ENCODE measurements around the gene EPC1.
"Not testable (repeated sequence)": the region's sequence is repeated elsewhere in the genome, so short reads cannot be mapped to it uniquely, and the experiment has no call there.

Gene EPC1, protein sequence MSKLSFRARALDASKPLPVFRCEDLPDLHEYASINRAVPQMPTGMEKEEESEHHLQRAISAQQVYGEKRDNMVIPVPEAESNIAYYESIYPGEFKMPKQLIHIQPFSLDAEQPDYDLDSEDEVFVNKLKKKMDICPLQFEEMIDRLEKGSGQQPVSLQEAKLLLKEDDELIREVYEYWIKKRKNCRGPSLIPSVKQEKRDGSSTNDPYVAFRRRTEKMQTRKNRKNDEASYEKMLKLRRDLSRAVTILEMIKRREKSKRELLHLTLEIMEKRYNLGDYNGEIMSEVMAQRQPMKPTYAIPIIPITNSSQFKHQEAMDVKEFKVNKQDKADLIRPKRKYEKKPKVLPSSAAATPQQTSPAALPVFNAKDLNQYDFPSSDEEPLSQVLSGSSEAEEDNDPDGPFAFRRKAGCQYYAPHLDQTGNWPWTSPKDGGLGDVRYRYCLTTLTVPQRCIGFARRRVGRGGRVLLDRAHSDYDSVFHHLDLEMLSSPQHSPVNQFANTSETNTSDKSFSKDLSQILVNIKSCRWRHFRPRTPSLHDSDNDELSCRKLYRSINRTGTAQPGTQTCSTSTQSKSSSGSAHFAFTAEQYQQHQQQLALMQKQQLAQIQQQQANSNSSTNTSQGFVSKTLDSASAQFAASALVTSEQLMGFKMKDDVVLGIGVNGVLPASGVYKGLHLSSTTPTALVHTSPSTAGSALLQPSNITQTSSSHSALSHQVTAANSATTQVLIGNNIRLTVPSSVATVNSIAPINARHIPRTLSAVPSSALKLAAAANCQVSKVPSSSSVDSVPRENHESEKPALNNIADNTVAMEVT

DNA sequence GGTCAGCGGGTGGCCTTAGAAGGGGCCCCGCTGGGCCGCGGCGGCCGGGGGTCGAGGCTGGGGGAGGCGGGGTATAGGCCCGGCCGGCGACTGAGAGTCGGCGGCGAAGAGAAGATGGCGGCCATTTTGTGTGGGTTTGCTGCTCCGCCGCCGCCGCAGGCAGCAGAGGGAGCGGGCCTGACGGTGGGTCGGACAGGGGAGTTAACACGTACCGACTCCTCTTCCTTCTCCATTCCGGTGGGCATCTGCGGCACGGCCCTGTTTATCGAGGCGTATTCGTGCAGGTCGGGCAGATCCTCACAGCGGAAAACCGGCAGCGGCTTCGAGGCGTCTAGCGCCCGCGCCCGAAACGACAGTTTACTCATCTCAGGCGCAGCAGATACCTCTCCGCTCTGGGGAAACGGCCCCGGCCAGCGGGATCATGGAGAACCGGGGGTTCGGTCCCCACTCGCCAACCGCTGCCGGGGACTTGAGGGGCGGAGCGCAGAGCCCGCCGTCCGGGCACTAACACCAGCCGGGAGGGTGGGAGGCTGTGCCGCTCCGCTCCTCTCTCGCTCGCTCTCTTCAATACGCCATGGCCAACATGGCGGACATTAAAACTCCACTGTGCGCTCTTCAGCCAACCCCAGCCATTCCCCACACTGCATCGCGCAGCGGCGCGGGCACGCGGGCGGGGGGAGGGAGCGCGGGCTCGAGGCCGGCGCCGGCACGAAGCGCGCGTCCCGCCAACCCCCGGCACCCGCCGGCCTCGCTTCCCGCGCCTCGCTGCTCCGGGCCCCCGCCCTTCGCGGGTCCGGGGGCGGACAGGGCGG is at the start of gene EPC1:
Gene EPC1 (minus strand): TSS at position 608 of the 812 bp plus-strand sequence. CDS start 243 bp downstream, at position 365.
- Histone ChIP-seq H3K9me3 (ENCODE audit: control insufficient read depth, low read depth, low read length) (no peaks in the 10 kb centered on the region), H3K27ac (ENCODE audit: low read length) (peak within 1 kb of the TSS; percentile 100), H3K4me1 (ENCODE audit: control insufficient read depth, low read depth, low read length) (peaks cover 23% of the 10 kb centered on the region), H3K4me3 (ENCODE audit: low read length) (peak within 1 kb of the TSS; percentile 95), H3K9ac (ENCODE audit: low read length) (peak within 1 kb of the TSS; percentile 100), H3K36me3 (ENCODE audit: control insufficient read depth, low read depth, low read length) (peaks cover 9% of the 10 kb centered on the region), H3K27me3 (ENCODE audit: control insufficient read depth, insufficient read depth, low read length) (no peaks in the 10 kb centered on the region)

DNA sequence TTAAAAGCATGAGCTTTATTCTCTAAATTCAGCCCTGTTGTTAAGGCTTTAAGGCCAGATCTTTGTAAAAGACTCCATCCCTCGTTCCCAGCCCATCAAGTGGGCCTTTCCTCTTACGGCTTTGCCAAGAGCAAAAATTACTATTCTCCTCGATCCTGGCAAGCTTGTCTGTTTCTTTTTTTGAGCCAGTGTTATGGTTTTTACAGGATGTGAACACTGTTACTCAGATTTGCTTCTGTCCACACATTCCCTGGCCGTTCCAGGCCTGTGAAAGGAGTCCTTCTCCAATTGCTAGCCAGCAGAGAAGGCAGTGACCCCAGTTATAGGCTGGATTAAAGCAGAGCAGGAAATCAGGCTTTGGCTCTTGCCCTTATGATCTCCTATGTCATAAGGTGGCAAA is 47.0 kb upstream of the EPC1 start:
- no peaks in the 10 kb centered on the region for H3K4me1 ChIP-seq (ENCODE audit: control insufficient read depth, low read depth, low read length)
- no peaks in the 10 kb centered on the region for H3K9me3 ChIP-seq (ENCODE audit: control insufficient read depth, low read depth, low read length)

DNA sequence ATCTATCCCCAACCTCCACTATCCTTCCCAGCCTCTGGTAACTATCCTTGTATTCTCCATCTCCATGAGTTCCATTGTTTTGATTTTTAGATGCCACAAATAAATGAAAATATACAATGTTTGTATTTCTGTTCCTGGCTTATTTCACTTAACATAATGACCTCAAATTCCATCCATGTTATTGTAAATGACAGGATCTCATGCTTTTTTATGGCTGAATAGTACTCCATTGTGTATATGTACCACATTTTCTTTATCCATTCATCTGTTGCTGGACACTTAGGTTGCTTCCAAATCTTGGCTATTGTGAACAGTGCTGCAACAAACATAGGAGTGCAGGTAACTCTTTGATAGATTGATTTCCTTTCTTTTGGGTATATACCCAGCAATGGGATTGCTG is 45.3 kb upstream of the EPC1 start:
- H3K9ac ChIP-seq (ENCODE audit: low read length); H3K4me3 ChIP-seq (ENCODE audit: low read length); H3K27me3 ChIP-seq (ENCODE audit: control insufficient read depth, insufficient read depth, low read length); H3K36me3 ChIP-seq (ENCODE audit: control insufficient read depth, low read depth, low read length); H3K9me3 ChIP-seq (ENCODE audit: control insufficient read depth, low read depth, low read length); H3K4me1 ChIP-seq (ENCODE audit: control insufficient read depth, low read depth, low read length); H3K27ac ChIP-seq (ENCODE audit: low read length): not testable (repeated sequence)

More for the DNA sequence above, 47.0 kb upstream of the EPC1 start:
- no peak overlapping the region for H3K27ac ChIP-seq (ENCODE audit: low read length)
- no peak overlapping the region for H3K4me3 ChIP-seq (ENCODE audit: low read length)
- H3K9ac ChIP-seq (ENCODE audit: low read length) = no peak overlapping the region
- H3K27me3 ChIP-seq (ENCODE audit: control insufficient read depth, insufficient read depth, low read length) = no peaks in the 10 kb centered on the region
- H3K36me3 ChIP-seq (ENCODE audit: control insufficient read depth, low read depth, low read length) = no peaks in the 10 kb centered on the region

DNA sequence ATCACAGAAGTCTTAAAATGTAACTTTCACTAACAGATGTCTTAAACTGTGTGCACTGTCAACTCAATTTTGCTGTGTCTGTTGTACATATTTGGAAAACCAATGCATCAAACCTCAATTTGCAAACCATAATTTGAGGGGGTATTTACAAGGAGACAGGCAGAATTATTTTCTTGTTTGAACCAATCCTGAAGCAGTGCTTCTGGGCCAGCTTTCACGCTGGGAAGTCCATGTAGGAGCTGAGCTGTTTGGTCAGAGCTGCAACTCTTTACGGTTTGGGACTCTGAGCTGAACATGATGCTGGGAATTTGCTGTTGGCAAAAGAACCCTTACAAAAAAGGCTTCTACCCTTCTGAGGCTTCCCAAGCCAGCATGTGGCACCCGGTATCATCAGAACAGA is 43.2 kb upstream of the EPC1 start:
- Histone ChIP-seq H3K4me3 (ENCODE audit: low read length) (no peak overlapping the region), H3K4me1 (ENCODE audit: control insufficient read depth, low read depth, low read length) (no peaks in the 10 kb centered on the region), H3K27me3 (ENCODE audit: control insufficient read depth, insufficient read depth, low read length) (no peaks in the 10 kb centered on the region), H3K36me3 (ENCODE audit: control insufficient read depth, low read depth, low read length) (no peaks in the 10 kb centered on the region), H3K9me3 (ENCODE audit: control insufficient read depth, low read depth, low read length) (no peaks in the 10 kb centered on the region), H3K27ac (ENCODE audit: low read length) (no peak overlapping the region), H3K9ac (ENCODE audit: low read length) (no peak overlapping the region)

DNA sequence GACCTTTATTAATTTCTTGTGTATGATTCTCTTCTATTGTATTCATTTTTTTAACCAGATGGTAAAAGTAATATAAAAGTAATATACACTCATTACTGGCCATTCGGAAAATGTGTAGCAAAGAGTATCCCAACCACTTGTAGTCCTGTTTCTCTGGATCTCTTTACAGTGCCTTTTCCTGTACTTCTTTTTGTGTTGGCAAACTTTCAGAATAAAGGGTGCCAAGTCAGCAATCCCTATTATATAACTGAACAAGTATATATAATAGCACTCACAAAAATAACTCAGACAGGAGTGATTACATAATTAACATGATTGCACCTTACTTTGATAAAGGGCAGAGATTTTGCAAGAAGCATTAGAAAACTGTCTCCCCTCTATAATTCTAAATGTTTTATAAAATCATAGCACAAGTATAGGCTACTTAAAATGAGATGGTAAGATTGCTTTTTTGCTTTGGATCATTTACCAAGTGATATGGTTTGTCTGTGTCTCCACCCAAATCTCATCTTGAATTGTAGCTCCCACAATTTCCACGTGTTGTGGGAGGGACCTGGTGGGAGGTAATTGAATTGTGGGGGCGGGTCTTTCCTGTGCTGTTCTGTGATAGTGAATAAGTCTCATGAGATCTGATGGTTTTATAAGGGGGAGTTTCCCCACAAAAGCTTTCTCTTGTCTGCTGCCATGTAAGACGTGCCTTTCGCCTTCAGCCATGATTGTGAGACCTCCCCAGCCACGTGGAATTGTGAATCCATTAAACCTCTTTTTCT is 41.5 kb upstream of the EPC1 start:
- Histone ChIP-seq H3K4me1 (ENCODE audit: control insufficient read depth, low read depth, low read length) (no peaks in the 10 kb centered on the region), H3K36me3 (ENCODE audit: control insufficient read depth, low read depth, low read length) (no peaks in the 10 kb centered on the region), H3K4me3 (ENCODE audit: low read length) (no peak overlapping the region), H3K27me3 (ENCODE audit: control insufficient read depth, insufficient read depth, low read length) (no peaks in the 10 kb centered on the region), H3K9me3 (ENCODE audit: control insufficient read depth, low read depth, low read length) (no peaks in the 10 kb centered on the region), H3K9ac (ENCODE audit: low read length) (no peak overlapping the region), H3K27ac (ENCODE audit: low read length) (no peak overlapping the region)

DNA sequence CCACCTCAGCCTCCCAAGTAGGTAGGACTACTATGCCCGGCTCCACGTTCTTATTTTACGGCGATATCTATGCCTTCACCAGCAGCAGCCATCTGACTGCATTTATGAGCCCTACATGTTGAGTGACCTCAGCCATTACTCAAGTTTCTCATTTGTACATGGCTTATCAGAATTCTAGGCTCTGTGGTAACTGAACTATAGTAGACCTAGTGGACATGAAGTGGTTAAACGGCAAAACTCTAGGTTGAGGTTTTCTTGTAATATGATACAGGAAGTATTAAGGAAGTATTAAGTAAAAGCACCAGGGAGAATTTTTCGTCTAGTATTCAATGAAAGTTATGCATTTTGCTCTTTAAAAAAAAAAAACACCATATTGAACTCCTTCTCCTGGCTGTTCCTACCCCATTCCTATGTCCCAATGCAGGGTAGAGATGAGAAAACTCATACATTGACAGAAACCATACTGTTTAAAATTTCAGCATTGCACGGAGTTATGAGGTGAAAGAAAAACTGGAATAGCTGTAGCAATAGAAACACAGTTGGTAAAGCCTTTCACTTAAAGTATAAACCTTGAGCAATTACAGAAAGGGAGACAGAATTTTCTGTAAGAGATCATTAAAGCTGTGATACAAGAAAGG is 39.8 kb upstream of the EPC1 start:
- H3K9ac ChIP-seq (ENCODE audit: low read length) = no peak overlapping the region
- no peaks in the 10 kb centered on the region for H3K4me1 ChIP-seq (ENCODE audit: control insufficient read depth, low read depth, low read length)
- H3K4me3 ChIP-seq (ENCODE audit: low read length) = no peak overlapping the region
- no peaks in the 10 kb centered on the region for H3K27me3 ChIP-seq (ENCODE audit: control insufficient read depth, insufficient read depth, low read length)
- no peaks in the 10 kb centered on the region for H3K9me3 ChIP-seq (ENCODE audit: control insufficient read depth, low read depth, low read length)
- no peak overlapping the region for H3K27ac ChIP-seq (ENCODE audit: low read length)
- no peaks in the 10 kb centered on the region for H3K36me3 ChIP-seq (ENCODE audit: control insufficient read depth, low read depth, low read length)

DNA sequence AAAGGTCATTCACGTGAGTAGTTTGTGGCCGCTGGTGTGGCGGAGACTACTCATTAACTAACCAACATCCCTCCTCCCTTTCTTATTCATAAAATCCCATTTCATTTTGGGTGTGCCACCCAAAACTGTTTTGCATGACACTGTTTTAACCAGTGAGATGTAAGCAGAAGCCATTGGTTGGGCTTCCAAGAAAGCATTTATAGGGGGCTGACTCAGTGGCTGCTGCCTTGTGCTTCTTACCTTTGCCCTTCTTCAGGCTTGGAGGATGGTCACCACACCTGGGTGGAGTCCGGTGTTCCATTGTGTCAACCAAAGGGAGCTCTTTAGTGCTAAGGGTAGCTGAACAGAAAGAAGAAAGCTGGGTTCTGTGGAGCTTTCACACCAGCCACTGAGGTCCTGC is 37.2 kb upstream of the EPC1 start:
- no peaks in the 10 kb centered on the region for H3K36me3 ChIP-seq (ENCODE audit: control insufficient read depth, low read depth, low read length)
- no peak overlapping the region for H3K27ac ChIP-seq (ENCODE audit: low read length)
- H3K4me3 ChIP-seq (ENCODE audit: low read length) = no peak overlapping the region
- no peaks in the 10 kb centered on the region for H3K27me3 ChIP-seq (ENCODE audit: control insufficient read depth, insufficient read depth, low read length)
- H3K4me1 ChIP-seq (ENCODE audit: control insufficient read depth, low read depth, low read length) = peaks cover 9% of the 10 kb centered on the region
- no peaks in the 10 kb centered on the region for H3K9me3 ChIP-seq (ENCODE audit: control insufficient read depth, low read depth, low read length)
- no peak overlapping the region for H3K9ac ChIP-seq (ENCODE audit: low read length)

DNA sequence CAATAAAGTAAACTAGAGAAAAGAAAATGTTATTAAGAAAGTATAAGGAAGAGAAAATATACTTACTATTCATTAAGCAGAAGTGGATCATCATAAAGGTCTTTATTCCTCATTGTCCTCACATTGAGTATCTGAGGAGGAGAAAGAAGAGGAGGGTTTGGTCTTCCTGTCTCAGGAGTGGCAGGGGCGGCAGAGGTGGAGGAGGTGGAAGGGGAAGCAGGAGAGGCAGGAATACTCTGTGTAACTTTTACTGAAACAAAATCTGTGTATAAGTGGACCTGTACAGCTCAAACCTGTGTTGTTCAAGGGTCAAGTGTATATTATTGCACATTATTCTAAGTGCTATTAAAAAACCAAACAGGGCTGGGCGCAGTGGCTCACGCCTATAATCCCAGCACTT is 34.2 kb upstream of the EPC1 start:
- no peak overlapping the region for H3K4me3 ChIP-seq (ENCODE audit: low read length)
- H3K36me3 ChIP-seq (ENCODE audit: control insufficient read depth, low read depth, low read length) = no peaks in the 10 kb centered on the region
- H3K27ac ChIP-seq (ENCODE audit: low read length) = no peak overlapping the region
- no peaks in the 10 kb centered on the region for H3K27me3 ChIP-seq (ENCODE audit: control insufficient read depth, insufficient read depth, low read length)
- no peak overlapping the region for H3K9ac ChIP-seq (ENCODE audit: low read length)
- peaks cover 16% of the 10 kb centered on the region for H3K4me1 ChIP-seq (ENCODE audit: control insufficient read depth, low read depth, low read length)
- H3K9me3 ChIP-seq (ENCODE audit: control insufficient read depth, low read depth, low read length) = no peaks in the 10 kb centered on the region

DNA sequence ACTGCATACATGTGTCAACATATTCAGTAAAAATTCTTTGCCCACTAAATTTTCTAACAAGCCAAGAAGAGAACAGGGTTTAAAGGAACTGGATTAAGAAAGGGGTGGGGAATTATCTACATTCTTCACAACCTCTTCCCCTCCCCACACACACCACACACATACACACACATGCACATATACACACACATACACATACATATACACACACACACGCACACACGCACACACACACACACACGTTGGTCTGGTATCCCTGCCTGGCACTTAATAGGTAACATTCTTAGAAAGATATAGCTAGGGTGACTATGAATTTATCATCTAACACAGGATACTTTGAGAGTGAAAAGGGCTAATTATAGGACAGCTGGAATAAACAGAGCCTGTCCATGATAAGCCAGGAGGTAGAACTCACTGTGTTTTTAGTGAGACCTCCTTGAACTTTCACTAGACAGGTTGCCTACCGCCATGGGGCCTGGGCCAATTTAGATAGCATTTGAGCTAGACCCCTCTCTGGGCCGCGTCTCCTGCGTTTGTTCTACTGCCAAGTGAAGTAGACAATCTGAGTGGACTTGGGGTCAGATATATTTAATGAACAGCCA is 33.1 kb upstream of the EPC1 start:
- H3K27ac ChIP-seq (ENCODE audit: low read length) = peak overlapping the region; percentile 90
- peak overlapping the region; percentile 86 for H3K9ac ChIP-seq (ENCODE audit: low read length)
- H3K4me3 ChIP-seq (ENCODE audit: low read length) = peak overlapping the region; percentile 91

DNA sequence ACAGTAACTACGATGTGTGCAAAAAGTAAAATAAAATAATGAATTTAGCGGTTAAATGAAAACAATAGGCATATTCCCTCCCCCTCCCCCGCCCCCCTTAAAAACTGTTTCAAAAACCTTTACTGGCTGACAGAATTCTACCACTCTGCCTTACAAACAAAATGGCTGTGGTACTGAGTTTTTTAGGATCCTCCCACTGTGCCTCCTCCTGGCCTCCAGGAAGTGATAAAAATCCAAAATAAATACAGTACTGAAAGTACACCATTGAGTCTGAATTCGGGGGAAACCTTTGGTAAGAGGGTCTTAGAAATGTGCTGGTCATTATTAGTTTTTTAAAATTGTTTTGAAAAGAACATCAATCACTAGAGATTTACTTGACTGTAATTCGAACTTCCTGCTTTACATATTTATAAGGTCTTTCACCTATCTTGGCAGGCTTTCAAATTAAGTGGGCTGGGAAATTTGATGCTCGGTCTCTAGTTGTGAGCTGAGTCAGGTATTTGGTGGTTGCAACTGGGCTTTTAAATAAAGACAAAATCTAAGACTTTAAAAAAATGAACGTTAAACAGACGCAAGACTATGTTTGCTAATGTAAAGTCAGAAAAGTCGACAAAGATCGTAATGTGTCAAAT is 32.5 kb upstream of the EPC1 start:
- Histone ChIP-seq H3K4me3 (ENCODE audit: low read length) (peak overlapping the region; percentile 91), H3K27me3 (ENCODE audit: control insufficient read depth, insufficient read depth, low read length) (no peaks in the 10 kb centered on the region), H3K27ac (ENCODE audit: low read length) (peak overlapping the region; percentile 90), H3K4me1 (ENCODE audit: control insufficient read depth, low read depth, low read length) (peaks cover 16% of the 10 kb centered on the region), H3K9ac (ENCODE audit: low read length) (peak overlapping the region; percentile 86), H3K36me3 (ENCODE audit: control insufficient read depth, low read depth, low read length) (no peaks in the 10 kb centered on the region), H3K9me3 (ENCODE audit: control insufficient read depth, low read depth, low read length) (no peaks in the 10 kb centered on the region)

More for the DNA sequence above, 33.1 kb upstream of the EPC1 start:
- Histone ChIP-seq H3K9me3 (ENCODE audit: control insufficient read depth, low read depth, low read length) (no peaks in the 10 kb centered on the region), H3K4me1 (ENCODE audit: control insufficient read depth, low read depth, low read length) (peaks cover 16% of the 10 kb centered on the region), H3K27me3 (ENCODE audit: control insufficient read depth, insufficient read depth, low read length) (no peaks in the 10 kb centered on the region), H3K36me3 (ENCODE audit: control insufficient read depth, low read depth, low read length) (no peaks in the 10 kb centered on the region)
